Activated CD8-positive, alpha-beta T cell treated with anti-CD3 and anti-CD28 coated beads for 36 hours (primary cell): ENCODE measurements around the gene GABBR2. TPM values are rescaled to one million over a fixed set of nuclear protein-coding genes. Genes with fewer than 3 reads are reported as not detected.

Experiments
- ATAC-seq: fragments of 200-7000 bp; cut with Tn5 transposase; one replicate; pipeline ENCODE4 v1.10.0; 2021; ENCODE audit warnings: mild to moderate bottlenecking, moderate library complexity
- CTCF ChIA-PET: fragments of 350-600 bp; sonication (Branson Sonifier 250); formaldehyde crosslinking; loops from one replicate; lab custom pipeline; 2021; ENCODE audit warnings: antibody characterized with exemption; lab: Charles Lee
- POLR2A ChIA-PET: fragments of 350-600 bp; sonication (Branson Sonifier 250); formaldehyde crosslinking; loops from one replicate; lab custom pipeline; 2021; ENCODE audit warnings: antibody characterized with exemption; lab: Charles Lee
- DNase-seq: peaks from one replicate; pipeline ENCODE4 v3.0.0-alpha.2; 2020
- H3K27ac Mint-ChIP-seq: one replicate; pipeline ENCODE4 v1.8.0; 2021; ENCODE audit warnings: mild to moderate bottlenecking, mixed read lengths
- H3K27me3 Mint-ChIP-seq: one replicate; pipeline ENCODE4 v1.8.0; 2021; ENCODE audit warnings: mixed read lengths
- H3K36me3 Mint-ChIP-seq: one replicate; pipeline ENCODE4 v1.8.0; 2021; ENCODE audit warnings: low read depth, mixed read lengths
- H3K4me1 Mint-ChIP-seq: one replicate; pipeline ENCODE4 v1.8.0; 2021; ENCODE audit warnings: low read depth, mixed read lengths
- H3K4me3 Mint-ChIP-seq: one replicate; pipeline ENCODE4 v1.8.0; 2021; ENCODE audit warnings: mild to moderate bottlenecking, moderate library complexity, mixed read lengths
- H3K9me3 Mint-ChIP-seq: one replicate; pipeline ENCODE4 v1.8.0; 2021; ENCODE audit warnings: mixed read lengths
- CTCF ChIP-seq: fragments of 200-600 bp; IDR thresholded peaks from one replicate; pipeline ENCODE4 v1.8.0; 2022; ENCODE audit warnings: antibody characterized with exemption, mild to moderate bottlenecking
- intact Hi-C: fragments of 100-400 bp; cut with micrococcal nuclease; formaldehyde crosslinking; loops from one replicate; pipeline ENCODE4 v1.10.0; 2022
- total RNA-seq, 2 experiments: library from RNA; stranded (reverse); gene quantifications; one replicate each; pipeline ENCODE4 v1.2.3, GENCODE V29; 2021

The GABBR2 gene
- total RNA-seq, 2 experiments from 2014 or later: not detected

- Mint-ChIP-seq H3K36me3 (no peaks in the 10 kb centered on the region), H3K4me1 (no peaks in the 10 kb centered on the region), H3K4me3 (no peak overlapping the region), H3K9me3 (no peaks in the 10 kb centered on the region), H3K27ac (no peak overlapping the region), H3K27me3 (no peaks in the 10 kb centered on the region)
- DNase-seq (no peak), ATAC-seq (no peak)
- no peak for TF ChIP-seq CTCF
- intact Hi-C loops: no loop called here
- ChIA-PET POLR2A (interaction anchor here (0.6 kb wide), 1 partner anchor 47 kb away, joined by 3 read pairs; no protein-coding TSS in a partner anchor), CTCF (interaction anchor here (0.6 kb wide), 1 partner anchor 1557 kb away, joined by 3 read pairs; no protein-coding TSS in a partner anchor)
Observed at GRCh38 chr9:98385751-98386150, 323.0 kb downstream of the GABBR2 start.

GRCh38 chr9:98383758-98384157, 325.0 kb downstream of the GABBR2 start:
- intact Hi-C loops: no loop called here
- Mint-ChIP-seq H3K27ac (no peak overlapping the region), H3K27me3 (no peaks in the 10 kb centered on the region), H3K9me3 (no peaks in the 10 kb centered on the region), H3K4me1 (no peaks in the 10 kb centered on the region), H3K36me3 (no peaks in the 10 kb centered on the region), H3K4me3 (no peak overlapping the region)
- CTCF ChIA-PET: no interaction called here
- POLR2A ChIA-PET: no interaction called here
- no peak for DNase-seq
- no peak for TF ChIP-seq CTCF
- no peak for ATAC-seq

- no peaks in the 10 kb centered on the region for H3K36me3 Mint-ChIP-seq
- H3K4me3 Mint-ChIP-seq: no peak overlapping the region
- H3K9me3 Mint-ChIP-seq: no peaks in the 10 kb centered on the region
- intact Hi-C loops: no loop called here
- no peak overlapping the region for H3K27ac Mint-ChIP-seq
- ChIA-PET CTCF (no interaction called here), POLR2A (no interaction called here)
- no peak for TF ChIP-seq CTCF
- no peaks in the 10 kb centered on the region for H3K4me1 Mint-ChIP-seq
- ATAC-seq (no peak), DNase-seq (no peak)
- H3K27me3 Mint-ChIP-seq: no peaks in the 10 kb centered on the region
Observed at GRCh38 chr9:98381311-98382103, 327.2 kb downstream of the GABBR2 start.

GRCh38 chr9:98380065-98380681, 328.6 kb downstream of the GABBR2 start:
- no peak for DNase-seq
- Mint-ChIP-seq H3K36me3 (no peaks in the 10 kb centered on the region), H3K27me3 (no peaks in the 10 kb centered on the region), H3K4me1 (no peaks in the 10 kb centered on the region), H3K27ac (no peak overlapping the region), H3K9me3 (no peaks in the 10 kb centered on the region), H3K4me3 (no peak overlapping the region)
- intact Hi-C loops: no loop called here
- no peak for ATAC-seq
- TF ChIP-seq CTCF: no peak
- POLR2A ChIA-PET: no interaction called here
- CTCF ChIA-PET: interaction anchor here (1.1 to 1.9 kb wide), 3 partner anchors 15 to 395 kb away, joined by 3 to 7 read pairs (median 4); no protein-coding TSS in a partner anchor

GRCh38 chr9:98379572-98379971, 329.2 kb downstream of the GABBR2 start:
- no peaks in the 10 kb centered on the region for H3K9me3 Mint-ChIP-seq
- no peak overlapping the region for H3K4me3 Mint-ChIP-seq
- intact Hi-C loops: no loop called here
- POLR2A ChIA-PET: no interaction called here
- H3K36me3 Mint-ChIP-seq: no peaks in the 10 kb centered on the region
- no peaks in the 10 kb centered on the region for H3K27me3 Mint-ChIP-seq
- DNase-seq (no peak), ATAC-seq (no peak)
- no peaks in the 10 kb centered on the region for H3K4me1 Mint-ChIP-seq
- no peak for TF ChIP-seq CTCF
- H3K27ac Mint-ChIP-seq: no peak overlapping the region
- CTCF ChIA-PET: interaction anchor here (1.1 to 1.9 kb wide), 3 partner anchors 15 to 395 kb away, joined by 3 to 7 read pairs (median 4); no protein-coding TSS in a partner anchor
